Astrocyte of the cerebellum (primary cell): ENCODE results near the gene ARL4A.

Source experiments
- DNase-seq: peaks from one replicate; pipeline ENCODE4 v3.0.0-alpha.2; 2011; ENCODE audit warnings: low read depth
- H3K4me3 ChIP-seq: 2 replicates; pipeline ENCODE4 v1.5.1; 2011; ENCODE audit warnings: mild to moderate bottlenecking, low read depth, low read length, moderate library complexity
- in situ Hi-C: cut with HindIII; loops from 2 replicates; pipeline ENCODE4 v1.10.0; 2017; ENCODE audit warnings: low sequenced_read_pairs
- TF ChIP-seq, protein P1 (sequence below): IDR thresholded peaks from 2 replicates; pipeline ENCODE4 v1.5.1; 2012; ENCODE audit warnings: low read length, low read depth, moderate library complexity, mild to moderate bottlenecking; ENCODE audit errors: missing control alignments

ARL4A gene

DNA sequence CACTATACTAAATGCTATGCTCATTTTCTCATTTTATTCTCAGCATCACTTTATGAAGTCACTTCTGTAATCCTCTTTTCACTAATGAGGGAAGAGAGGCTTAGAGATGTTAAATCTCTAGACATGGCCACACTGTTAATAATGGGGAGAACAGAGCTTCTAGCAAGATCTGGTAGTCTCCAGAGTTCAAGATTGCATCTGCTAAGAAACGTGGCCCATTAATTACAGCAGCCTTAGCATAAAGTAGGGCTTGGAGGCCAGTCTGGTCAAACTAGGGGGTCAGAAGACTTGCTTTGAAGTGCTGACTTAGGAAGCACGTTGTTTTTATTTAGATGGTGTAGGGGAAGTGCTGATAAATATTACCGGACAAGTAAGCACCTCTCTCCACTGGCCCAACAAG, 29.3 kb downstream of the ARL4A start:
- no peak overlapping the region for H3K4me3 ChIP-seq
- in situ Hi-C loops: no loop called here

DNA sequence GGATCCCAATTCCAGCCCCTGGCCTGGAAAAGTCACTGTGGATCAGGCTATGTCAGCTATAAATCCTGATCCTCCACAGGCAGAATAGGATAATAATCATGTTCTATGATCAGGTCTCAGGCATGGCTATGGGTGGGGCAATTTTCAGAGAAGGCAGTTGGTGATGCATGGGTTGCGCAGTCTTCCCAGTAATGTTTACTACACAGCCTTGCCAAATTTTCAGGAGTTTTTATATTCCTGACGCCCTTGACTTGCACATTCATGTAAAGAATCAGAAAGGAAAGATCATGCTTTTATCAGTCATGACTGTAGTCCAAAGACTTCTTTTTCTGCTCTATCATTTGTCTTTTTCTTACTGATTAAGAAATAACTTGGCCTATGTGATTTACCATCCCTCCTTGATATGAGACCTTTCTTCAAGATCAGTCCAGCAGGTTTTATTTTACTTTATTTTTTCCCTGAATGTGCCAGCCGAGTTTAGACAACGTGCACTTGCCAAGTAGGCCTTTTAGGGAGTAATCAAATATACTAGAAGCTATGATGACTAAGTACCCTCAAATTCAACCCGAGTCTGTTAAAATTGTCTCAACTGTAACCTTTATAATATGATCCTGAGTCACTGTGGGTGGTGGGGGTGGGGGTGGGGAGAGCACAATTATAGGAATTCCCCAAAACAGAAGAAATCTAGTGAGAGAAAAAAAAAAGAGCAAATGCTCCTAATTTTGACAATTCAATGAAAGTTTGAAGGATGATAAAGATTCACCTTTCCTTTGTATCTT, 31.9 kb downstream of the ARL4A start:
- TF ChIP-seq, protein P1, sequence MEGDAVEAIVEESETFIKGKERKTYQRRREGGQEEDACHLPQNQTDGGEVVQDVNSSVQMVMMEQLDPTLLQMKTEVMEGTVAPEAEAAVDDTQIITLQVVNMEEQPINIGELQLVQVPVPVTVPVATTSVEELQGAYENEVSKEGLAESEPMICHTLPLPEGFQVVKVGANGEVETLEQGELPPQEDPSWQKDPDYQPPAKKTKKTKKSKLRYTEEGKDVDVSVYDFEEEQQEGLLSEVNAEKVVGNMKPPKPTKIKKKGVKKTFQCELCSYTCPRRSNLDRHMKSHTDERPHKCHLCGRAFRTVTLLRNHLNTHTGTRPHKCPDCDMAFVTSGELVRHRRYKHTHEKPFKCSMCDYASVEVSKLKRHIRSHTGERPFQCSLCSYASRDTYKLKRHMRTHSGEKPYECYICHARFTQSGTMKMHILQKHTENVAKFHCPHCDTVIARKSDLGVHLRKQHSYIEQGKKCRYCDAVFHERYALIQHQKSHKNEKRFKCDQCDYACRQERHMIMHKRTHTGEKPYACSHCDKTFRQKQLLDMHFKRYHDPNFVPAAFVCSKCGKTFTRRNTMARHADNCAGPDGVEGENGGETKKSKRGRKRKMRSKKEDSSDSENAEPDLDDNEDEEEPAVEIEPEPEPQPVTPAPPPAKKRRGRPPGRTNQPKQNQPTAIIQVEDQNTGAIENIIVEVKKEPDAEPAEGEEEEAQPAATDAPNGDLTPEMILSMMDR: no peak
- in situ Hi-C loops: no loop called here
- no peak for DNase-seq
- H3K4me3 ChIP-seq: no peak overlapping the region

More for the DNA sequence above, 29.3 kb downstream of the ARL4A start:
- no peak for DNase-seq
- TF ChIP-seq, protein P1: no peak

DNA sequence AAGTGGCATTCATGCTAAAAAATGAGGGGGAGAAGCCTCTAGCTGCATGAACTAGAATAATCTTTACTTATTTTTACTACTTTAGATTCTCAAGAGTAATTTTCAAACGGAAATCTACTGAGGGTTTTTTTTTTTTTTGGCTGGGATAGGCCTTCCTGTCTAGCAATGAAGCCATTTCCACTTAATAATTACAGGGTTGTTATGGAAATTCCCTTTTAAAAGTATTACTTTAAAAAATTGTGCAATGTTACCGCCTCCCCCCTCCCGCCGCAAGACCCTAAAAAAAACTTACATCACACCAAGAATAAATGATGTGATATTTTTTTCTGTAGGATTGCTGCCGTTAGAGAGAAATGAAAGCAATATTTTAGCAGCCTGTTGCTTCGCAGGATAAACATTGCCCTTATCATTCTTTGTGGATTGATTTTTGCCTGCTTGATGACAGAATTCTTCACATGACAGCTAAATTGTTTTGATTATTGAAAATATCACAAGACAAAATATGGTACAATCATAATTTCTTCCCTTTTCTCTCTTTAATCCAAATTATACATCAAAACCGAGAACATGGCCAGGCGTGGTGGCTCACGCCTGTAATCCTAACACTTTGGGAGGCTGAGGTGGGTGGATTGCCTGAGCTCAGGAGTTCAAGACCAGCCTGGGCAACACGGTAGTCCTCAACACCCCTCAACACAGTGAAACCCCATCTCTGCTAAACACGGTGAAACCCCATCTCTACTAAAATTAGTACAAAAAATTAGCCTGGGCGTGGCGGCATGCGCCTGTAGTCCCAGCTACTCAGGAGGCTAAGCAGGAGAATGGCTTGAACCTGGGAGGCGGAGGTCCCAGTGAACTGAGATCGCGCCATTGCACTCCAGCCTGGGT, 32.8 kb downstream of the ARL4A start:
- TF ChIP-seq, protein P1: no peak
- in situ Hi-C loops: no loop called here
- no peak for DNase-seq
- H3K4me3 ChIP-seq: no peak overlapping the region

DNA sequence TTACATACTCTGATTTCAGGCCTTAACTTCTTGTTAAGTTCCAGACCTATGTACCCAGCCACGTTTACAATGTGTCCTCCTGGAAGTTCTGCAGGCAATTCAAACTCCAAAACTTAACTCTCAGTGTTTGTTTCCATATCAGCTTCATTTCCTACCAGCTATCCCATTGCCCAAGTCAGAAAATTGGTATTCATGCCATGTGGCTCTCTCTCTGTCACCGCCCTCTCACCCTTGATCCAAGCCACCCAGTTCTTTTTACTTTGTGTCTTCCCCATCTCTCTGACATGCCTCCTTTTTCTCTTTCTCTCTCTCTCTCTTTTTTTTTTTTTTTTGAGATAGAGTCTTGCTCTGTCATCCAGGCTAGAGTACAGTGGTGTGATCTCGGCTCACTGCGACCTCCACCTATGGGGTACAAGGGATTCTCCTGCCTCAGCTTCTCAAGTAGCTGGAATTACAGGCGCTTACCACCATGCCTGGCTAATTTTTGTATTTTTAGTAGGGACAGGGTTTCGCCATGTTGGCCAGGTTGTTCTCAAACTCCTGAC, 33.9 kb downstream of the ARL4A start:
- no peak overlapping the region for H3K4me3 ChIP-seq
- in situ Hi-C loops: no loop called here
- no peak for DNase-seq
- TF ChIP-seq, protein P1: no peak

DNA sequence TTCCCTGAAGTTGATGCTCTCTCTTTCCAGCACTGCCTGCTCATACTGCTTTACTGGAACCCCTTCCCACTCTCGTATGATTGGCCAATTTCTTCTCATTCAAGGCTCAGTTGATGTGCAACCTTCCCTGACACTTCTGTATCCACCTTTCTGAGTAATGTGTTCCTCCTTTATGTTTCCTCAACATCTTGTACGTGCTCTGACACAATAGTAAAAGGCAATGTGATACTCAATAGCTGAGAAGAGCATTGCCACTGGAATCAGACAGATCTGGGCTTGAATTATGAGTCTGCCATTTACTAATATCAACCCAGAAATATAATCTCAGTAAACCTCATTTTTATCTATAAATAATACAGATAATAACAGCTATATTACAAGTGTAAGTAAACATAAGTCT, 34.7 kb downstream of the ARL4A start:
- TF ChIP-seq, protein P1: no peak
- H3K4me3 ChIP-seq: no peak overlapping the region
- in situ Hi-C loops: no loop called here
- DNase-seq: no peak
